HG02642 (cell line): ENCODE data around the gene MC1R.
A peak's percentile ranks its signal among the peaks of the same experiment; 100 is the strongest.
"Not testable (repeated sequence)": the region's sequence is repeated elsewhere in the genome, so short reads cannot be mapped to it uniquely, and the experiment has no call there.

ENCODE experiments used
- ATAC-seq: cut with Tn5 transposase; IDR thresholded peaks from one replicate; pipeline ENCODE4 v1.9.1; 2021; ENCODE audit warnings: mild to moderate bottlenecking; ENCODE audit not compliant: unreplicated experiment, poor library complexity

MC1R gene

DNA sequence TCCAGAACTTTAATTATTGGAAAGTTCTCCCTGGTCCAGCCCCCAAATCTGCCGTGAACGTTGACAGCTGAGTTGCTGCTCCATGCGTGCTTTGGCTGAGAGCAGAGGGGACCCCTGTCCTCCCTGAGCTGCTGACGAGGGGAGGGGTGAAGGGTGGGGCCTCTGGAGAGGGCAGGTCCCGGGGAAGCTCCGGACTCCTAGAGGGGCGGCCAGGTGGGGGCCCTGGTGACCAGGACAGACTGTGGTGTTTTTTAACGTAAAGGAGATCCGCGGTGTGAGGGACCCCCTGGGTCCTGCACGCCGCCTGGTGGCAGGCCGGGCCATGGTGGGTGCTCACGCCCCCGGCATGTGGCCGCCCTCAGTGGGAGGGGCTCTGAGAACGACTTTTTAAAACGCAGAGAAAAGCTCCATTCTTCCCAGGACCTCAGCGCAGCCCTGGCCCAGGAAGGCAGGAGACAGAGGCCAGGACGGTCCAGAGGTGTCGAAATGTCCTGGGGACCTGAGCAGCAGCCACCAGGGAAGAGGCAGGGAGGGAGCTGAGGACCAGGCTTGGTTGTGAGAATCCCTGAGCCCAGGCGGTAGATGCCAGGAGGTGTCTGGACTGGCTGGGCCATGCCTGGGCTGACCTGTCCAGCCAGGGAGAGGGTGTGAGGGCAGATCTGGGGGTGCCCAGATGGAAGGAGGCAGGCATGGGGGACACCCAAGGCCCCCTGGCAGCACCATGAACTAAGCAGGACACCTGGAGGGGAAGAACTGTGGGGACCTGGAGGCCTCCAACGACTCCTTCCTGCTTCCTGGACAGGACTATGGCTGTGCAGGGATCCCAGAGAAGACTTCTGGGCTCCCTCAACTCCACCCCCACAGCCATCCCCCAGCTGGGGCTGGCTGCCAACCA is at the start of gene MC1R:
Gene MC1R (plus strand): TSS at position 410 of the 895 bp plus-strand sequence. CDS start 397 bp downstream, at position 807.
- peak; percentile 20 for ATAC-seq

DNA sequence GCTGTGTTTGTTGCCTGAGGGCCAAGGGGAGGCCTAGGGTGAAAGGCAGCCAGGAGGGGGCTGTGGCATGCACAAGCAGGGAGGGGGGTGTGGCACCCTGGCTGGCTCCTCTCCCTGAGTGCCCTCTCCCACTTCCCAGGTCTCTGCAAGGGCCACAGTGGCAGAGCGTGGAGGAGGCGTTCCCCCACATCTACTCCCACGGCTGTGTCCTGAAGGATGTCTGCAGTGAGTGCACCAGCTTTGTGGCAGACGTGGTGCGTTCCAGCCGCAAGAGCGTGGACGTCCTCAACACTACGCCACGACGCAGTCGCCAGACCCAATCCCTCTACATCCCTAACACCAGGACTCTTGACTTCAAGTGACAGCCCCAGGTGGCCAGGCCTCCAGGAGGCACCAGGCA is 48.8 kb upstream of the MC1R start:
- ATAC-seq, result no peak

DNA sequence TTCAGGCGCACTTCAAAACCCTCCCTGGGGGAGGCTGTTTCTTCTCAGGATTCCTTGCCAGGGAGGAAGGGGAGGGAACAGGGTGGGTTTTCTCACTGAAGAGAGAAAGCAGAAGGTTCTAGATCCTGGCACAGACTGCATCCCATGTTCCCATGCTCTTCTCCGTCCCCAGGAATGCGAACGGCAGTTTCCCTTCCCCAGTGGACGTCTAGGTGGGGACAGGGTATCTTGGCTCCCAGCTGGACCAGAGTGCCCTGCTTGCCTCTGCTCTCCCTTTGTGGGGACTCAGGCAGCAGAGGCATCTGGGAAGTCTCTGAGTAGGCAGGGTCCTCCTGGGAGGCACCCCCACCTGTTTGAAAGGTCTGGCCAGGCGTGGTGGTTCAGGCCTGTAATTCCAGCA is 48.2 kb upstream of the MC1R start:
- no peak for ATAC-seq

DNA sequence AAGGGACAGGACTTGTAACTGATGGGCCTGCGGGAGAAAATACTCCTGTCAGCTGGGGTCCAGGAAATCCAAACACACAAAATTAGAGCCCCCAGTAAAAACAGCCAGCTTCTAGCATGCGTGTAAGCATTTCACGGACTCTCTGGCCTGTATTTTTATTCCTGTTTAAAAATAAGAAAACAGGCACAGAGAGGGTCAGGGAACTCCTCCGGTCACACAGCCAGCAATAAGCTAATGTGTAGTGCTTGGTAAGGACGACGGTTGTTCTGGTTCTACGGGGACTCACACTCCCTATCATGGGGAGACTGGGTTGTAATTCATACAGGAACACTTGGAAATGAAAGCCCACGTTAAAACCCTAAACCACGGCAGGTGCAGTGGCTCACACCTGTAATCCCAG is 46.8 kb upstream of the MC1R start:
- no peak for ATAC-seq

DNA sequence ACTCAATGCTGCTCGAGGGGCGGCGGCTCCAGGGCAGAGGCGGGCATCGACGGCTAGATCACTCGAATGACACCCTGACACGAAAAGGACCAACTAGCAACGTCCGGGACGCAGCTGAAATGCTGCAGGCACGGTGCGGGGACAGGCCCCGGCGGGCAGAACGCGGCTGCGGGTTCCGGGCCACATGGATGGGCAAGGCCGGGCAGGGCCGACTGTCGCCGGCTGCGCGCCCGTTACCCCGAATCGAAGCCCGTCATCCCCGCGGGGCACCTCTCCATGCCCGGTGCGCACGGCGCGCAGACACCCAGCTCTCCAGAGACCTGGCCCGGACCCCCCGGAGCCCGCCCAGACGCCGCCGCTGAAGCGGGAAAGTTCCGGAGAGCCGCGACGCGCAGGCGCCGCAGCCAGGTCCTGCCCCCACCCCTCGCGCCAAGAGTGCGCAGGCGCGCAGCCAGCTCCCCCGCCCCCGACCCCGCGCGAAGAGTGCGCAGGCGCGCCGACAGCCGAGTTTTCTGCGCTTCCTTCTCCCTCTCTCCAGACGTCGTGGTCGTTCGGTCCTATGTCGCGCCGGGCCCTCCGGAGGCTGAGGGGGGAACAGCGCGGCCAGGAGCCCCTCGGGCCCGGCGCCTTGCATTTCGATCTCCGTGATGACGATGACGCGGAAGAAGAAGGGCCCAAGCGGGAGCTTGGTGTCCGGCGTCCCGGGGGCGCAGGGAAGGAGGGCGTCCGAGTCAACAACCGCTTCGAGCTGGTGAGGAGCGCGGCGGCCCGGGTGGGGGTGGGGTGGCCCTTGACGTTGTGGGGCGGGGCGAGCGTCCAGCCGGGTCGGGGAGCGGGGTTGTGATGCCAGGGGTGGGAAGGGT is 45.3 kb upstream of the MC1R start, which contains the start of gene TCF25:
Gene TCF25 (plus strand): TSS at position 484 of the 863 bp plus-strand sequence. CDS start 76 bp downstream, at position 560.
- peak; percentile 48 for ATAC-seq

DNA sequence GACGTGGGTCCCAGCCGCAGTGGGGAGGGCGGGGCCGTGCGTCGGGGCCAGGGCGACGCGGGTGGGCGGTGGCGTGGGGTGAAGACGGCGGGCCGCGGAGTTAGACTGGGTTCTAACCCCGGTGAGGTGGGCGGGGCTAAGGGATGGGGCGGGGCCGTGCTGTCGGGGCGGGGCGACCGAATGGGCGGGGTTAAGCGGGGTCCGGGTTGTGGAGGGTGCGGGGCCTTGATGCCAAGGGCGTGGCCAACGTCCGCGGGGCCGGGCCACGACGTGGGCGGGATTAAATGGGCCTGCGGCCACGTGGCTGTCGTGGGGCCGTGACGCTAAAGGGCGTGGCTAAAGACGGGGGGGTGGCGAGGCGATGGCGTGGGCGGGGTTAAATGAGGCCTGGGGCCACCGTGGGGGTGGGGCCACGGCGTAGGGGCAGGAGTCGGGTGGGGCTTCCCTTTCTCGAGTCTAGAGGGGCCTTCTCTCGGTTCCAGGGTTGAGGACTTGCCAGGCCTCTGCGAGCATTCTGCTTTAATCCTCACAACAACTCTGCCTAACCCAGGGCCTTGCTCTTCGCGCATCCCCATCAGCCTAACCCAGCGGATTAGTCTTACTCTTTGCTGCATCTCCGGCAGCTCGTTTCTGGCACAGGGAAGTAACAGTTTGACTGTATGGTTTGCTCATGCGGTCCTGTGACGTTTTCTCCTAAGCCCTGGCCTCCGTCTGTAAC is 44.5 kb upstream of the MC1R start:
- peak; percentile 75 for ATAC-seq

DNA sequence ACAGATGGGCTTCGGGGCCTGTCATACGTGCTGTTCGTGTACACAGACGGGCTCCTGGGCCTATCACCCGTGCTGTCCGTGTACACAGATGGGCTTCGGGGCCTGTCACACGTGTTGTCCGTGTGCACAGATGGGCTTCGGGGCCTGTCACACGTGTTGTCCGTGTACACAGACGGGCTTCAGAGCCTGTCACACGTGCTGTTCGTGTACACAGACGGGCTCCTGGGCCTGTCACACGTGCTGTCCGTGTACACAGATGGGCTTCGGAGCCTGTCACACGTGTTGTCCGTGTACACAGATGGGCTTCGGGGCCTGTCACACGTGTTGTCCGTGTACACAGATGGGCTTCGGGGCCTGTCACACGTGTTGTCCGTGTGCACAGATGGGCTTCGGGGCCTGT is 39.5 kb upstream of the MC1R start:
- not testable (repeated sequence) for ATAC-seq

DNA sequence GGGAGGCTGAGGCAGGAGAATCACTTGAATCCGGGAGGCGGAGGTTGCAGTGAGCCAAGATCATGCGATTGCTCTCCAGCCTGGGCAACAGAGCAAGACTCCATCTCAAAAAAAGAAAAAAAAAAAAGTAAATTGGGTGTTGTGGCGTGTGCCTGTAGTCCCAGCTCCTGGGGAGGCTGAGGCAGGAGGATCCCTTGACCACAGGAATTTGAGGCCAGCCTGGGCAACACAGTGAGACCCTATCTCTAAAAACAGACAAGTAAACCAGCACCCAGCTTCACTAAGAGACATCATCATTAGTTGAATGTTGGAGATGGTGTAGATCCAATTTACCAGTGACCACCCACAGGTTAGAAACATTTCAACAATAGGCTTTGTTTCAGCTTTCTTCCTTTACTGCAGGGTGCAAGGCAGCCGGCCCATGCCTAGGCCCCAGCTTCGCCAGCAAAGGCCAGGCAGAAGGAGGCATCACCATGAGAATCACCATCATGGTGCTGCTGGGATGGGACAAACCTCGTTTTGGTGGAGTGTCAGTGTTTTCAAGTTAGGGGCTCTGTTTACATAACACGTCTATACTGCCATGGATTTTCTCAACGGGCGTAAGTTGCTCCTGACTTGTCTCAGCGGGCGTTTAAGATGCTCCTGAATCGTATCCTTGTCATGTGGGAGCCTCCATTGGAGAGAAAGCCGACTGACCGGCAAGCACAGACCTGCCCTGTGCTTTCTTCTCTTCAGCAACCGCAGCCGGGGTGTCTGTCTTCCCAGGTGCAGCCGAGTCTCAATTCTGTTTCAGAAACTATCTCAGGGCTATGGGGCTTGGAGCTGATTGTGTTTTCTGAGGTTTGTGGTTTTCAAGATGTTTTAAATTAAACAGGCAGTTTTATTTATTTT is 37.9 kb upstream of the MC1R start:
- ATAC-seq, result no peak

DNA sequence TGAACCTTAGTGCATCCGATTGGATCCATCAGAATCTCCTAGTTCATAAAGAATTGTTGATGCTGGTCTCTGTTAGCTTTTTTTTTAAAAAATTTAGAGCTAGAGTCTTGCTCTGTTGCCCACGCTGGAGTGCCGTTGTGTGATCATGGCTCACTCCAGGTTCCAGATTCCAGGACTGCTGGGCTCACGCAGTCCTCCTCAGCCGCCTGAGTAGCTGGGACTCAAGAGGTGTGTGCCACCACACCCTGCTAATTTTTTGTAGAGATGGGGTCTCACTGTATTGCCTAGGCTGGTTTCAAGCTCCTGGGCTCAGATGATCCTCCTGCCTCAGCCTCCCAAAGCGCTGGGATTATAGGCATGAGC is 37.3 kb upstream of the MC1R start:
- ATAC-seq, result no peak

DNA sequence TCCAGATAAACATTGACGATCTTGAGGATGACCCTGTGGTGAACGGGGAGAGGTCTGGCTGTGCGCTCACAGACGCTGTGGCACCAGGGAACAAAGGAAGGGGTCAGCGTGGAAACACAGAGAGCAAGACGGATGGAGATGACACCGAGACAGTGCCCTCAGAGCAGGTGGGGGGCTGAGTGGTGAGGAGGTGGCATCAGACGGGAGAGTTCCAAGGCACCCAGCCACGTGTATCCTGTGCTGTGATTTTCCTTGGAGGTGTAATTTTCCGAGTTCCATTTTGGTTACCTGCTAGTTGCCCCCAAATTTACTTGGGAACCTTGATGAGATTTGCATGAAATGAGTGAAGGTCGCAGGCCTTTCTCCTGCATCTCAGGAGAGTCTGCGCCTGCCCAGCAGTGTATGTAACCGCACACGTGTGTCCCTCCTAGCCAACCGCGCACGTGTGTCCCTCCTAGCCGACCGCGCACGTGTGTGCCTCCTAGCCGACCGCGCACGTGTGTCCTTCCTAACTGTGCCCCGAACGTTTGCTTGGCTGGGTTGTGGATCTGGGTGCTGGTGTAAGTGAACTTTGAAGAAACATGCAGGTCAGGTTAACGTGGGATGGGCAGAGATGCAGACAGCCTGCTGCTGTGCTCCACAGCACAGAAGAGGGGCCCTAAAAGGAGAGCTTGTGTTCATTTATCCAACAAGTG is 35.2 kb upstream of the MC1R start:
- no peak for ATAC-seq

DNA sequence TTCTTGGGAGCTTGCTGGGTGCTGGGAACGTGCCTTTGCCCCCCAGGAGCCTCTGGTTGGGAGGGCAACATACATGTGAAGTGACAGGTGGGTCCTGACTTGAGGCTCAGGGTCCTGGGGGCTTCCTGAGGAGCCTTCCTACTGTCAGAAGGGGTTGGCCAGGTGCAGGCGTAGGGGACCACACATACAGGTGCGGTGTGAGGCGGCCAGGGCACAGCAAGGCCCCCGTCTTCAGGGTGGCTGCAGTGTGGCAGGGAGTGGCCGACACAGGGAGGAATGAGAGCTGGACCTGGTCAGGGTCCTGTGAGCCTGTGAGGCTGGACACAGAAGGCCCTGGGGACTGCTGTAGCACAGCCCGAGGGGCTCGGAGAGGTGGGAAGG is 34.6 kb upstream of the MC1R start:
- ATAC-seq, result no peak

DNA sequence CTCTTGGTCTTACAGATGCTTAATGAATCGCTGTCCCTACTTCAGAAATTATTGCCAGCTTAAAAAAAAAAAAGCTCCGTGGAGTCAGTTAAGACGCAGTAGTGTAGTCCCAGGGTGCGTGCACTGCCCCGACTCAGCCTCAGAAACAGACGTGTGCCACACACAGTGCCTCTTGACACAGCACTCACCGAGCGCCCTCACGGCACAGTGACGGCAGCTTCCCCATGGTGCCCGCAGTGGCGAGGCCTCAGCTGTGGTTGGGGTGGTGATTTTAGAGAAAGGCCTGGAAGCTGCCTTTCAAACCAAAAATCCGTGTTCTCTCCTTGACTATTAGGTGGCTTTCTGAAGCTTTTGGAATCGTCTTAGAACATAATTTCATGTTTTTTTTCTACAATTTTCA is 31.4 kb upstream of the MC1R start:
- ATAC-seq, result no peak

DNA sequence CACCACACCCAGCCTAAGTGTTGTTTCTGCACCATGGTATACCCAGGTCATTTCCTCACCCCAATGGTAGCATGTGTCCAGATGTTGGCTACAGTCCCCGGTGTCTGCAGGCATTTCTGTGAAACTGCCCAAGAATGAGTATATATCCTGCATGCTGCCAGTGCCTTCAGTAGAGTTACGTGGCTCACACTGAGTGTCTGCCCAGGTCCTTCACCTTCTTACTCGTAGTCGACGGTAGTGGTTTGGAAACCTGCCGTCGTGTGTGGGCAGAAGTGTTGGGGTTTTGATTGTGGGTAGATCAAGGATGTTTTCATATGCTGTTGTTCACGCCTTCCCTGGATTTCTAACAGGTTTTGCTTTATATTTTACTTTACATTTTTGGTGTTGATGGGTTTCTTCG is 28.5 kb upstream of the MC1R start:
- ATAC-seq, result no peak

DNA sequence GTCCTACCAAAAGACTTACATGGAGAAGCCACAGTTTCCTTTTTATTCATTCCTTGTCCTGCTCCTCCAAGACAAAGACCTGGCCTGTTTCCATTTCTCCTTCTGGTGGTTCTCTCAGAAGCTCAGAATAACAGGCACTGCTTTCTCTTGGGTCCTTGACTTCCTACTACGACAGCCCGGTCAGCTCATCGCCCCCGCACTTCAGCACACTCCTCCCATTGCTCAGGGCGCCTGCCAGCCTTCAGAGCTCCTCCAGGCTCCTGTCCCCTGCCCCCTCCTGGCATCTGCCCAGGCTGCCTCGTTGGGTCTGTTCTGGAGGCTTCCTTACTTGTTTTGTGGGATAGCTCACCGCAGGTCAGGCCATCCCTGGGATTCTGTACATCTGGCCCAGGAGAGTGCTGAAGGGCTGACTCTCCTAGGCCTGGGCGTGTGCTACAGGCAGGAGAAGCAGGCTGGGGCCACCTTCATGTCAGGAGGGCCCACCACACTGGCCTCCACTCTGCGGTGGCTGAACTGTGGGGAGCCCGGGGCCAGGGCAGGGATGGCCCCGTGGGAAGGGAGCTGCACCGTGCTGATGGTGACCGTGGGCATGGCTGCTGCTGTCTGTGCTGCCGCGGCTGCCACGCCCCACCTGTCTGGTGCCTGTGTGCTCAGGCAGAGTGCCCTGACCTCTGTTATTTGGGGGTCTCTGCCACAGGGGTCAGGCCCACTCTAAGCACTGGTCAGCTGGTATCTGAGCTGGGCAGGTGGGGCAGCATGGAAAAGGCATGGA is 27.6 kb upstream of the MC1R start:
- no peak for ATAC-seq

DNA sequence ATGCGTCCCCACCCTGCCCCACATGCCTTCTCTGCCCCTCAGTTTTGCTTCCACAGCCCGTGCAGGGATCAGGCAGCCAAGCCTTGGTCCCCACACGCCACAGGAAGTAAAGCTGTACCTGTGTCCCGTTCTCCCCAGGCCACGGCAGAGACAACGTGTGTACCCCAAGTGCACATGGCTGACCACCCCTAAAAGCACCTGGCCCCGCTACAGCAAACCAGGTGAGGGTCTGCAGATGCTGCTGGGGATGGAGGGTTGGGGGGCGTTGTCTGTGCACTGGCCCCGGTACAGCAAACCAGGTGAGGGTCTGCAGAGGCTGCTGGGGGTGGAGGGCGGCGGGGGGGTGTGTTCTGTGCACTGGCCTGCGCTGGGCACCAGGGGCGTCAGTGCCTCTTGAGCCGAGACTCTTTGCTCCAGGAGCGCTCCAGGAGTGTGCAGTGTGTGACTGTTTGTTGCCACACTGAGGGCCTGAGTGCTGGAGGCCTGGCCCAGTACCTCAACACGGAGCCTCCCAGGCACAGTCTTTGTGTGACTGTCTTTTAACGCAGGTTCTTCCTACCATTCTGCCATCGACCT is 26.5 kb upstream of the MC1R start:
- no peak for ATAC-seq

DNA sequence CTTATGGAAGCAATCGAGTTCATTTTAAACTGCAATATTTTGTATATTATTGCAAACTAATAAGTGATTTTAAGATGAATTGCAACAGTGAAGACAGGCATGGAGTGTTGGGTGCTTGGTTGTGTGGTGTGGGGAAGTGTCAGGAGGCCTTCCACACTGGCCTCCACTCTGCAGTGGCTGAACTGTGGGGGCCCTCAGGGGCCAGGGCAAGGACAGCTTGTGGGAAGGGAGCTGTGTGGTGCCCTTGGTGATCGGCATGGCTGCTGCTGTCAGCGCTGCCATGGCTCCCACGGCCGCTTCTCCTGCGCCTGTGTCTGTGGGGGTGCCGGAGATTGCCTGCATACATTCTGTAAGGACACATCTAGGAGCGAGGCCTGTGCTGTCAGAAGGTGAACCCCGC is 26.0 kb upstream of the MC1R start:
- ATAC-seq, result no peak

DNA sequence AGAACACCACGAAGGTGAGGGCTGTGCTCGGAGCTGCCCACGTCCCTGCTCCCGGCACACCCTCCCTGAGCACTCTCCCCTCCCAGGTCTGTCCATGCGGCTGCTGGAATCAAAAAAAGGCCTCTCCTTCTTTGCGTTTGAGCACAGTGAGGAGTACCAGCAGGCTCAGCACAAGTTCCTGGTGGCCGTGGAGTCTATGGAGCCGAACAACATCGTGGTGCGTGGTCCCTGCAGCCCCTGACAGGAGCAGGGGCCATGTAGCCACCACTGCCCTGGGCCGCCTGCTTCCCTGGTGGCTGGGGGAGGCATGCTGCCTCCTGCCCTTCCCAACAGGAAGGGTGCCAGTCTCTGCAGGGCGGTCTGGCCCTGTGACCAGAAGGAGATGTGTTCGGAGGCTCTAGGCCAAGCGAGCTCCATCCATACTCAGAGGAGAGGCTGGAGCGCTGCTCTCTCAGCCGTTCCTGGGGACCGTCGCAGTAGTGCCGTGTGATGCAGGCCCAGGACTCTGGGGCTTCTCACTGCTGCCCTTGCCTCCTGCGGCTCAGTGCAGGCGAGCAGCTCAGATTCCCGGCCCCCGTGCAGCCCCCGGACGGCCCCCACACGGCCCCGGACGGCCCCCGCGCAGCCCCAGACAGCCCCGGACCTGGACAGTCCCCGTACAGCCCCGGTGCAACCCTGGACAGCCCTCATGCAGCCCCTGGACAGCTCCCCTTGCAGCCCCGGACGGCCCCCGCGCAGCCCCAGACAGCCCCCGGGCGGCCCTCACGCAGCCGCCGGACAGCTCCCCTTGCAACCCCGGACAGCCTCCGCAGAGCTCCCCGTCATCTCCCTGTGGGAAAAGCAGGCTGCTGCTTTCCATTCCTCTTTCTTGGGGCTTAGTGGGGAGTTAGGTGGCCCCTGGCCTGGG is 24.8 kb upstream of the MC1R start:
- ATAC-seq, result no peak
